Measurements from ENCODE around the gene KDM1A. TPM values are rescaled to one million over a fixed set of nuclear protein-coding genes. Genes with fewer than 3 reads are reported as not detected.

The KDM1A gene
- total RNA-seq, 1 donor from 2014 or later, result 103 TPM

DNA sequence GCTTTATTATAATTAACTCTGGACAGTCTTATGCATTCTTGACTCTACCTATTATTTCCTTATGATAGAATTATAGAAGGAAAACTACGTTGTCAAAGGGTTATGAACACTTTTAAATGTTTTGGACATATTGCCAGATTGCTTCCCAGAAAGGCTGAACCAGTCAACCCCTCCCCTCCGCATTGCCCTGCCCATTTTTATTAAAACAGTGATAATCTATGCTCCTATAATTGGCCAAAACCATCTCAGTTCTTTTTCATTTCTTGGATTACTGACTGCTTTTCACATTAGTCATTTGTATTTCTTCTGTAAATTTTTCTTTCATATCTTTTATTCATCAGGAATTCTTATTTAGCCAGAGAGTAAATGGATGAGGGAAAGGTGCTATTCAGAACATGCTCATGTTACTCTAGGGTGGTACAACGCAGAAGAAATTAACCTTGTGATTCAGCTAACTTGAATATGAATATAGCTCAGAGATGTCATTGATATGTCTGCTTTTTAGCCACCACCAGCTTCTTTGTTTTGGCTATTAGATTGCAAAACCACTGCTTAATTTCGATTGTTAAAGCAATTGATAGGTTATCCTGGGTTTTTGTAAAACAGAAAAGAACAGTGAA is 32.1 kb downstream of the KDM1A start:
- Mint-ChIP-seq H3K4me1 (ENCODE audit: unreplicated experiment) (peaks cover 7% of the 10 kb centered on the region), H3K27ac (ENCODE audit: unreplicated experiment) (no peak overlapping the region), H3K4me3 (ENCODE audit: unreplicated experiment) (no peak overlapping the region), H3K36me3 (ENCODE audit: unreplicated experiment) (peaks cover 31% of the 10 kb centered on the region), H3K27me3 (ENCODE audit: unreplicated experiment) (no peaks in the 10 kb centered on the region), H3K9me3 (ENCODE audit: unreplicated experiment) (no peaks in the 10 kb centered on the region)
- DNase-seq (ENCODE audit: extremely low spot score, unreplicated experiment), result no peak
- TF ChIP-seq, protein P1, sequence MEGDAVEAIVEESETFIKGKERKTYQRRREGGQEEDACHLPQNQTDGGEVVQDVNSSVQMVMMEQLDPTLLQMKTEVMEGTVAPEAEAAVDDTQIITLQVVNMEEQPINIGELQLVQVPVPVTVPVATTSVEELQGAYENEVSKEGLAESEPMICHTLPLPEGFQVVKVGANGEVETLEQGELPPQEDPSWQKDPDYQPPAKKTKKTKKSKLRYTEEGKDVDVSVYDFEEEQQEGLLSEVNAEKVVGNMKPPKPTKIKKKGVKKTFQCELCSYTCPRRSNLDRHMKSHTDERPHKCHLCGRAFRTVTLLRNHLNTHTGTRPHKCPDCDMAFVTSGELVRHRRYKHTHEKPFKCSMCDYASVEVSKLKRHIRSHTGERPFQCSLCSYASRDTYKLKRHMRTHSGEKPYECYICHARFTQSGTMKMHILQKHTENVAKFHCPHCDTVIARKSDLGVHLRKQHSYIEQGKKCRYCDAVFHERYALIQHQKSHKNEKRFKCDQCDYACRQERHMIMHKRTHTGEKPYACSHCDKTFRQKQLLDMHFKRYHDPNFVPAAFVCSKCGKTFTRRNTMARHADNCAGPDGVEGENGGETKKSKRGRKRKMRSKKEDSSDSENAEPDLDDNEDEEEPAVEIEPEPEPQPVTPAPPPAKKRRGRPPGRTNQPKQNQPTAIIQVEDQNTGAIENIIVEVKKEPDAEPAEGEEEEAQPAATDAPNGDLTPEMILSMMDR (IDR thresholded peaks at IDR 0.05), result no peak

DNA sequence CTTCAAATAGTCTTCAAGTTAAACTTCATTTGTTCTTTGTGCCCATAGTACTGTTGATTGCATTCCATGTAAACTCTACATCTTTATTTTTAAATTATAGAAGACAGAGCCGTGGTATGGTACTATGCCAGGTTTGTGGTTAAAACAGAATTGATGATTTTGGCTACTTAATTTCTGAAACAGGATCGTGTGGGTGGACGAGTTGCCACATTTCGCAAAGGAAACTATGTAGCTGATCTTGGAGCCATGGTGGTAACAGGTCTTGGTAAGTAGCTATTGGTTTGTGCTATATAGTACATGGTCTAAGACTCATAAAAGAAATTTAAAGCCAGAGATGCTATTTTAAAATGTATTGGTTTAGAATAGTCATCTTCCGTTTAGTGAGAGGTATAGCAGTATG is 38.0 kb downstream of the KDM1A start:
- no peak overlapping the region for H3K4me3 Mint-ChIP-seq (ENCODE audit: unreplicated experiment)

DNA sequence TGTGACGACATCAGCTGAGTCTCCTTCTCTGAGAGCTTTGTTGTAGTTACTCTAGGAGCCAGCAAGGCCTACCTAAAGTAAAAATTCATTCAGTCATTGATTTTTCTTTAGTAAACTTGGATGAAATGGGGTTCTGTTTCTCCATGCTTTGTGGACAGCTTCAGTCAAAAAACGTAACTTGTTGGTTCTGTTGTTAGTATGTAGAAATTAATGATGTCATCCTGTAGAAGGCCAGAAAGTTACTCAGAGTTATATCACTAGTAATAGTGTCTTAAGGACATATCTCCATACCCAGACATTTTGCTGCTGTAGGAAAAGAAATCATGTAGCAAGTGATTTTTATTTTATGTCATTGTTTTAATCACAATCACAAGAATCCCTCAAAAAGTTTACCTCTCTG is 43.0 kb downstream of the KDM1A start:
- no peak for DNase-seq (ENCODE audit: extremely low spot score, unreplicated experiment)
- TF ChIP-seq, protein P1 (IDR thresholded peaks at IDR 0.05), result no peak
- Mint-ChIP-seq H3K27me3 (ENCODE audit: unreplicated experiment) (no peaks in the 10 kb centered on the region), H3K27ac (ENCODE audit: unreplicated experiment) (no peak overlapping the region), H3K4me3 (ENCODE audit: unreplicated experiment) (no peak overlapping the region), H3K36me3 (ENCODE audit: unreplicated experiment) (peaks cover 51% of the 10 kb centered on the region), H3K9me3 (ENCODE audit: unreplicated experiment) (no peaks in the 10 kb centered on the region), H3K4me1 (ENCODE audit: unreplicated experiment) (no peaks in the 10 kb centered on the region)

More for the DNA sequence above, 38.0 kb downstream of the KDM1A start:
- TF ChIP-seq, protein P1 (IDR thresholded peaks at IDR 0.05), result no peak
- no peaks in the 10 kb centered on the region for H3K9me3 Mint-ChIP-seq (ENCODE audit: unreplicated experiment)
- H3K36me3 Mint-ChIP-seq (ENCODE audit: unreplicated experiment), result peaks cover 54% of the 10 kb centered on the region
- DNase-seq (ENCODE audit: extremely low spot score, unreplicated experiment), result no peak
- no peaks in the 10 kb centered on the region for H3K27me3 Mint-ChIP-seq (ENCODE audit: unreplicated experiment)
- H3K4me1 Mint-ChIP-seq (ENCODE audit: unreplicated experiment), result no peaks in the 10 kb centered on the region
- no peak overlapping the region for H3K27ac Mint-ChIP-seq (ENCODE audit: unreplicated experiment)

DNA sequence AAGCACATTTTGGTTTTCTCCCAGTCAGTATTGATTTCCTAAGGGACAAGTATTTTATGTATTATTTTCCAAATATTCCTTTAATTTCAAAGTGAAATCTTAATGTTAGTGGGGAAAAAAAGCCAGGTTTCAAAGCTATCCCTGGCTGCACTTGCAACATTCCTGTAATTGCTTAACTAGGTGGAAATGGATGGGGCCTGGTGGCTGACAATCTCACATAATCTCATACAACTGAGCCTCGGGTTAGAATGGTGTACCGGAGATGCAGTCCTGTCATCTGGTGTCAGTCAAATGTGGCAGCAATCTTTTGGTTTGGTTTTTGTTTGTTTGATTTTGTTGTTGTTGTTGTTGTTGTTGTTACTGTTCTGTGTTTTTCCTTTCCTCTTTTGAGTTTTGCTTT is 46.1 kb downstream of the KDM1A start:
- no peak for DNase-seq (ENCODE audit: extremely low spot score, unreplicated experiment)
- Mint-ChIP-seq H3K9me3 (ENCODE audit: unreplicated experiment) (no peaks in the 10 kb centered on the region), H3K4me3 (ENCODE audit: unreplicated experiment) (no peak overlapping the region), H3K36me3 (ENCODE audit: unreplicated experiment) (peaks cover 46% of the 10 kb centered on the region), H3K4me1 (ENCODE audit: unreplicated experiment) (peaks cover 21% of the 10 kb centered on the region), H3K27me3 (ENCODE audit: unreplicated experiment) (no peaks in the 10 kb centered on the region), H3K27ac (ENCODE audit: unreplicated experiment) (no peak overlapping the region)
- TF ChIP-seq, protein P1 (IDR thresholded peaks at IDR 0.05), result no peak

DNA sequence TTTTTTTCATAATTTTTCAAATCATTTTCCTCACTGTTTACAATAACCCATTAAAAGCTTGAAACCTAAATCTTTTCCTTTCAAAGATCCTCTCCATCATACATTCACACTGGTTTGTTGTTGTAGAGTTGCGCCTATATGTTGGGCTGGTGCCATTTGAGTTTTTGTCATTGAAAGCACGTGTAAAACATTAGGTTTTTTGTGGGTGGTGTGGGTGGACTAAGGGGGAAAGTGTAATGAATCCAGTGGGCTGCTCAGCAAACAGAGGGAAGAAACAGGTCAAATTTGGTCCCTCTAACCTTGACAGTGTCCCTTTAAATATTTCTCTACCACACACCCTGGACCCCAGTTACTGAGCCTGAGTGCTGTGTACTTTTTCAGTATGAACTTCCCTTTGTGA is 46.8 kb downstream of the KDM1A start:
- Mint-ChIP-seq H3K9me3 (ENCODE audit: unreplicated experiment) (no peaks in the 10 kb centered on the region), H3K4me1 (ENCODE audit: unreplicated experiment) (peaks cover 24% of the 10 kb centered on the region), H3K4me3 (ENCODE audit: unreplicated experiment) (no peak overlapping the region), H3K27me3 (ENCODE audit: unreplicated experiment) (no peaks in the 10 kb centered on the region), H3K36me3 (ENCODE audit: unreplicated experiment) (peaks cover 42% of the 10 kb centered on the region), H3K27ac (ENCODE audit: unreplicated experiment) (no peak overlapping the region)
- TF ChIP-seq, protein P1 (IDR thresholded peaks at IDR 0.05), result no peak
- no peak for DNase-seq (ENCODE audit: extremely low spot score, unreplicated experiment)
